Ovary (tissue), 9 donors: ENCODE results near the gene COL13A1. TPM values are rescaled to one million over a fixed set of nuclear protein-coding genes. Genes with fewer than 3 reads are reported as not detected.
A peak's percentile ranks its signal among the peaks of the same experiment; 100 is the strongest.

Source experiments
- DNase-seq, 5 donors: peaks; one replicate each; pipeline ENCODE4 v3.0.0-alpha.2; 2019 to 2020
- H3K27ac ChIP-seq, 2 donors: fragments of 200-600 bp; one replicate each; pipeline versions ENCODE4 v1.5.1 to v1.8.0; 2019 to 2022
- H3K27me3 ChIP-seq: fragments of 200-600 bp; one replicate; pipeline ENCODE4 v1.8.0; 2022
- H3K36me3 ChIP-seq: fragments of 200-600 bp; sonication (generic); one replicate; pipeline ENCODE4 v1.5.1; 2019
- H3K4me1 ChIP-seq: one replicate; pipeline ENCODE4 v1.8.1; 2013; ENCODE audit warnings: mild to moderate bottlenecking, moderate library complexity; ENCODE audit not compliant: insufficient read depth
- H3K4me3 ChIP-seq: fragments of 200-600 bp; sonication (generic); one replicate; pipeline ENCODE4 v1.5.1; 2017
- H3K9me3 ChIP-seq, 2 donors: fragments of 200-600 bp in 1 of 2; sonication (generic) in 1 of 2; one replicate each; pipeline versions ENCODE4 v1.5.1 to v1.8.1; 2013 to 2019; ENCODE audit warnings: mild to moderate bottlenecking in 1 of 2, moderate library complexity in 1 of 2
- CTCF ChIP-seq, 3 donors: fragments of 450-650 bp in 2 of 3; fragments of 200-600 bp in 1 of 3; IDR thresholded peaks; one replicate each; pipeline versions ENCODE4 v1.5.1 to v1.8.0; 2016 to 2022; ENCODE audit warnings: antibody characterized with exemption in 3 of 3, mild to moderate bottlenecking in 1 of 3
- EP300 ChIP-seq: sonication (generic); formaldehyde crosslinking; IDR thresholded peaks from one replicate; pipeline ENCODE4 v1.6.1; 2017; ENCODE audit warnings: antibody characterized with exemption
- POLR2A ChIP-seq: fragments of 450-650 bp; IDR thresholded peaks from one replicate; pipeline ENCODE4 v1.6.1; 2017; ENCODE audit warnings: antibody characterized with exemption, mild to moderate bottlenecking, moderate library complexity
- WGBS, 3 donors: extraction: QIAGEN DNeasy Blood & Tissue Kit in 1 of 3; methylation state at CpG; one replicate each; pipeline versions ENCODE4 v1.1.5 to v1.1.7; 2013 to 2017; 5-methylcytosine and 5-hydroxymethylcytosine counted together
- intact Hi-C, 4 donors: fragments of 100-400 bp; cut with DNase I; formaldehyde crosslinking; loops; one replicate each; pipeline versions ENCODE4 v1.11.0 to v1.15.1; 2022 to 2023
- polyA plus RNA-seq, 2 donors: library from polyadenylated mRNA; stranded (reverse); fragments of 200-250 nt in 1 of 2; fragments of 350-450 nt in 1 of 2; fragmentation: Illumina TruSeq in 1 of 2; extraction: RNeasy Lipid Tissue Mini Kit (QIAGEN cat#74804) in 1 of 2; gene quantifications; one replicate each; pipeline ENCODE4 v1.2.3, GENCODE V29; 2013 to 2014
- total RNA-seq, 7 donors: library from RNA; depleted of rRNA in 2 of 7; stranded (reverse); fragments of >200 nt in 2 of 7; fragmentation: NEBNext Ultra II Directional in 3 of 7; extraction: Animal tissue kit (Norgen Biotek cat#: 25700) in 3 of 7; gene quantifications; one replicate each; pipeline versions ENCODE4 v1.1.0 to v1.2.4, GENCODE V29; 2016 to 2023
- donor health status: DM: no; HTN: no; CAD: no; lungs with moderate emphysema.
- donor health status: DM: no; HTN: no; CAD: no.
- donor health status: Bipolar disorder and iron deficiency.
- donor health status: DM: yes; HTN: yes; CAD: no.
- donor health status: DM: no; HTN: no; CAD: no.
- donor health status: DM: yes; HTN: yes; CAD: no.

The COL13A1 gene
- total and polyA plus RNA-seq, 9 donors: 0.48 to 3.1 (median 1.1) TPM

- no peak for TF ChIP-seq POLR2A
- no peak for TF ChIP-seq CTCF (IDR thresholded peaks at IDR 0.05)
- no peak for TF ChIP-seq EP300
- Histone ChIP-seq H3K4me3 (no peak overlapping the region), H3K27me3 (no peaks in the 10 kb centered on the region), H3K27ac (no peak overlapping the region), H3K4me1 (peaks cover 4% of the 10 kb centered on the region), H3K36me3 (no peaks in the 10 kb centered on the region), H3K9me3 (no peaks in the 10 kb centered on the region)
- intact Hi-C loops: no loop called here
- WGBS, 3 donors: 83 to 88% (median 87%) methylated on average over 3 of the region's 3 CpGs
- no peak for DNase-seq
Measured at GRCh38 chr10:69878951-69879350, 77.2 kb downstream of the COL13A1 start.

- intact Hi-C loops: no loop called here
- Histone ChIP-seq H3K36me3 (no peaks in the 10 kb centered on the region), H3K9me3 (no peaks in the 10 kb centered on the region), H3K27ac (no peak overlapping the region), H3K4me1 (peaks cover 4% of the 10 kb centered on the region), H3K27me3 (no peaks in the 10 kb centered on the region), H3K4me3 (no peak overlapping the region)
- 68 to 81% (median 74%) methylated on average over 13 of the region's 13 CpGs for WGBS, 3 donors
- no peak for TF ChIP-seq EP300
- no peak for TF ChIP-seq CTCF (IDR thresholded peaks at IDR 0.05)
- TF ChIP-seq POLR2A: no peak
- DNase-seq: no peak
Measured at GRCh38 chr10:69879634-69880257, 78.0 kb downstream of the COL13A1 start.

- H3K9me3 ChIP-seq: no peaks in the 10 kb centered on the region
- no peaks in the 10 kb centered on the region for H3K27me3 ChIP-seq
- peaks cover 4% of the 10 kb centered on the region for H3K4me1 ChIP-seq
- no peak overlapping the region for H3K4me3 ChIP-seq
- no peak overlapping the region for H3K27ac ChIP-seq
- 23 to 41% (median 26%) methylated on average over 27 of the region's 27 CpGs for WGBS, 3 donors
- intact Hi-C loops: no loop called here
- DNase-seq: peak in 1 of 5 donors; percentile 47
- no peaks in the 10 kb centered on the region for H3K36me3 ChIP-seq
- no peak for TF ChIP-seq CTCF (IDR thresholded peaks at IDR 0.05)
- no peak for TF ChIP-seq EP300
- no peak for TF ChIP-seq POLR2A
Measured at GRCh38 chr10:69880301-69881081, 78.8 kb downstream of the COL13A1 start.

- Histone ChIP-seq H3K4me1 (peaks cover 4% of the 10 kb centered on the region), H3K36me3 (no peaks in the 10 kb centered on the region), H3K4me3 (no peak overlapping the region), H3K9me3 (no peaks in the 10 kb centered on the region), H3K27me3 (no peaks in the 10 kb centered on the region), H3K27ac (no peak overlapping the region)
- DNase-seq: no peak
- WGBS, 3 donors: 69 to 83% (median 82%) methylated on average over 12 of the region's 12 CpGs
- intact Hi-C loops: no loop called here
- TF ChIP-seq POLR2A (no peak), CTCF (IDR thresholded peaks at IDR 0.05) (no peak), EP300 (no peak)
Measured at GRCh38 chr10:69881202-69881601, 79.5 kb downstream of the COL13A1 start.
